GM12874 (cell line): ENCODE measurements around the gene DENND1B.

ENCODE experiments used
- CTCF ChIP-seq: IDR thresholded peaks from 2 replicates; pipeline ENCODE4 v1.5.1; 2011; ENCODE audit warnings: low read depth, mild to moderate bottlenecking, control low read depth, low read length, moderate library complexity; ENCODE audit not compliant: insufficient read depth

The DENND1B gene

DNA sequence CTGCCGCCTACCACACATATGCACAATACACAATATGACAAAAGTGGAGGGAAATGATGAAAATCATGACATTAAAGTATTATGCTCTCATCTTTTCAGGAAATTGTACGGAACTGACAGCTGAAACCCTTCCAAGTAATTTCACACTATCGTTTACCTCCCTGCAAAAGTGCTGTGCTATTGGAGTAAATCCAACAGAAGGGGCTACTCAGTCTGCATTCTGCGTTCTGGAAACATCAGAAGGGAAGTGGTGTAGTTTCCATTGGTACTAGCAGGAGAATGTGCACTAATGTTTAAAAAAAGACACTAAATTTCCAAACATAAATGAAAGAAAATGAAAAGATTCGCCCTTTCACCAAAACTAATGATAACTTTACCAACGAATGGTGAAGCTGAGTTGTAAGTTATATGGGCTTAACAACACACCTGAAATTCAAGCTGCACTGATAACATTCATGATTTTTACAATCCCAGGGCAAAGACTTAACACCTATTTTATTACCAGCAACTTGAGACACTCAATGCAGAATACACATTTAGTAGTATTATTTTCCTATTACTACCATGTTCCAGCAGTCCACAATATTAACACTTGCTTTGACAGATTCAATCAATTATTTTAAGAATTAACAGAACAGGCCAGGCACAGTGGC lies 3.2 kb downstream of the DENND1B start:
- TF ChIP-seq CTCF, result no peak

DNA sequence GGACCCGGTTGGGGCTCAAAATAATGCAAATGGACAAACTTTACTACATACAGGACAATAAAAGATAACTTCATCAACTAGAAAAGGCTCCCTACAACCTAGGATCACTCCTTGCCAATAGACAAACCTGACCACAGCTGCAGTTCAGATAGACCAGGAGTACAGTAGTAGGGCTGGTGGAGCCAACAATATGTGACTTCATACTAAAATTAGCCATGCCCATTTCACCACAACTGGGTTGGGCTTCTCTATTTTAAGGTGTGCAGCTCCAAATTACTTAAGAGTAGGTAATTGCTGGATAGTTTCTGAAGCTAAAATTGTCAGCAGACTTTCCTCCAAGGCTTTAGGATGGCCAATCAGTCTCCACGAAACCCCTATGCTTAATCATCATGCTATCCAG lies 3.9 kb downstream of the DENND1B start:
- no peak for TF ChIP-seq CTCF

- no peak for TF ChIP-seq CTCF
Observed at GRCh38 chr1:197770243-197770642, 5.0 kb downstream of the DENND1B start.

- TF ChIP-seq CTCF, result no peak
Observed at GRCh38 chr1:197769287-197769686, 6.0 kb downstream of the DENND1B start.

- TF ChIP-seq CTCF, result no peak
Observed at GRCh38 chr1:197768014-197768805, 7.1 kb downstream of the DENND1B start.

DNA sequence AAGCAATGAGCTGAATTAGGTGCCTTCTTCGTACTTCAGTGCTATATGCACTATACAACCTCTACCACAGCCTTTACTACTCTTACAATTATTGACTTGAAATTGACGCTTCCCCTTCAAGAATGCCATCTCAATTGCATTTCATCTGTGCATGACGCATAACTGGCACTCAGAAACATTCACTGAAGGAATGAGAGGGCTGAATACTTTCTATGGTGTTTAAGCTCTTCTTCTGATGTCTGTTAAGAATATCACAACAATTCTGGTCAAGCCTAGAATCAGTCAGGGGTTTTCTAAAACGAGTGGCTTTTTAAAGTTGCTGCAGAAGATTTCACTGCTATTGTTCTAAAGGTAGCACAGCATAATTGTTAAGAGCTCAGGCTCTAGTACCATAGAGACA lies 11.5 kb downstream of the DENND1B start:
- TF ChIP-seq CTCF, result no peak

- no peak for TF ChIP-seq CTCF
Observed at GRCh38 chr1:197763307-197763706, 12.0 kb downstream of the DENND1B start.
